ENCODE measurements around the gene C2orf69. TPM values are rescaled to one million over a fixed set of nuclear protein-coding genes. Genes with fewer than 3 reads are reported as not detected.

C2orf69 gene
- total RNA-seq, 1 experiment from 2014 or later: 21.6 TPM

DNA sequence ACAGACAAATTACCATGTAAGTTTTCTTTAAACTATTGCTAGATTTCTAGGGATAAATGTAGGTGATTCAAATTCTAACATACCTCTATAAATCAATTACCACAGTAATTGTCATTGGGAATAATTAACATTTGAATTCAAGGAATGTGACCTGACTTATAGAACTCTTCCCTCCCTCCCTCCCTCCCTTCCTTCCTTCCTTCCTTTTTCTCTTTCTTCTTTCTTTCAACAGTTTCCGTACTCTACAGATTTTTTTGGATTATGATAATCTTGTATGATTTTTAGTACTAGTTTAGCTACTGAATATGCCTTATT is 41.9 kb upstream of the C2orf69 start:
- Histone ChIP-seq H3K9me3 (ENCODE audit: control insufficient read depth in 1 of 2, insufficient read depth in 1 of 2, low read depth in 1 of 2, low read length in 2 of 2) (0 out of 4 replicates have a peak, but pooled peaks cover 2 to 6% of the 10 kb centered on the region in 2 experiments), H3K9me2 (ENCODE audit: insufficient read depth) (no peaks in the 10 kb centered on the region), H3K4me1 (ENCODE audit: control insufficient read depth in 1 of 2, insufficient read depth in 2 of 2, low read length in 2 of 2) (no peaks in the 10 kb centered on the region), H3K9ac (ENCODE audit: low read length) (no peak overlapping the region), H3K27ac (ENCODE audit: low read depth, low read length) (no peak overlapping the region), H4K20me1 (ENCODE audit: insufficient read depth) (no peaks in the 10 kb centered on the region), H3K4me3 (replicated peaks in 1 of 2; ENCODE audit: low read depth in 1 of 2, low read length in 2 of 2) (no peak overlapping the region), H3K27me3 (ENCODE audit: insufficient read depth, low read length) (no peaks in the 10 kb centered on the region), H3K79me2 (ENCODE audit: insufficient read depth, low read length) (no peaks in the 10 kb centered on the region), H3K4me2 (ENCODE audit: low read length) (no peak overlapping the region), H2AFZ (ENCODE audit: low read depth, low read length, poor library complexity, severe bottlenecking) (no peak overlapping the region), H3K36me3 (ENCODE audit: control insufficient read depth in 1 of 2, insufficient read depth in 2 of 2, low read length in 2 of 2) (no peaks in the 10 kb centered on the region)
- ChIA-PET POLR2A (no interaction called here), CTCF (interaction anchor here (1.3 kb wide), 1 partner anchor 8 kb away, joined by 5 read pairs; no protein-coding TSS in a partner anchor), RAD21 (ENCODE audit: low non-redundant PET in 1 of 2, low total read pairs in 2 of 2, uncharacterized antibody in 2 of 2, unreplicated experiment in 2 of 2) (no interaction called here)
- DNase-seq (ENCODE audit: low read depth, low spot score): no peak
- no peak for TF ChIP-seq CEBPB (IDR thresholded peaks at IDR 0.05; ENCODE audit: low read depth)
- TF ChIP-seq EZH2 (IDR thresholded peaks at IDR 0.05): no peak
- no peak for TF ChIP-seq JUND (IDR thresholded peaks at IDR 0.05)
- TF ChIP-seq, protein P1, sequence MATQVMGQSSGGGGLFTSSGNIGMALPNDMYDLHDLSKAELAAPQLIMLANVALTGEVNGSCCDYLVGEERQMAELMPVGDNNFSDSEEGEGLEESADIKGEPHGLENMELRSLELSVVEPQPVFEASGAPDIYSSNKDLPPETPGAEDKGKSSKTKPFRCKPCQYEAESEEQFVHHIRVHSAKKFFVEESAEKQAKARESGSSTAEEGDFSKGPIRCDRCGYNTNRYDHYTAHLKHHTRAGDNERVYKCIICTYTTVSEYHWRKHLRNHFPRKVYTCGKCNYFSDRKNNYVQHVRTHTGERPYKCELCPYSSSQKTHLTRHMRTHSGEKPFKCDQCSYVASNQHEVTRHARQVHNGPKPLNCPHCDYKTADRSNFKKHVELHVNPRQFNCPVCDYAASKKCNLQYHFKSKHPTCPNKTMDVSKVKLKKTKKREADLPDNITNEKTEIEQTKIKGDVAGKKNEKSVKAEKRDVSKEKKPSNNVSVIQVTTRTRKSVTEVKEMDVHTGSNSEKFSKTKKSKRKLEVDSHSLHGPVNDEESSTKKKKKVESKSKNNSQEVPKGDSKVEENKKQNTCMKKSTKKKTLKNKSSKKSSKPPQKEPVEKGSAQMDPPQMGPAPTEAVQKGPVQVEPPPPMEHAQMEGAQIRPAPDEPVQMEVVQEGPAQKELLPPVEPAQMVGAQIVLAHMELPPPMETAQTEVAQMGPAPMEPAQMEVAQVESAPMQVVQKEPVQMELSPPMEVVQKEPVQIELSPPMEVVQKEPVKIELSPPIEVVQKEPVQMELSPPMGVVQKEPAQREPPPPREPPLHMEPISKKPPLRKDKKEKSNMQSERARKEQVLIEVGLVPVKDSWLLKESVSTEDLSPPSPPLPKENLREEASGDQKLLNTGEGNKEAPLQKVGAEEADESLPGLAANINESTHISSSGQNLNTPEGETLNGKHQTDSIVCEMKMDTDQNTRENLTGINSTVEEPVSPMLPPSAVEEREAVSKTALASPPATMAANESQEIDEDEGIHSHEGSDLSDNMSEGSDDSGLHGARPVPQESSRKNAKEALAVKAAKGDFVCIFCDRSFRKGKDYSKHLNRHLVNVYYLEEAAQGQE (IDR thresholded peaks at IDR 0.05; ENCODE audit: low read depth): no peak
- no peak for TF ChIP-seq SIN3A (IDR thresholded peaks at IDR 0.05; ENCODE audit: low read depth)
- TF ChIP-seq ELF1 (IDR thresholded peaks at IDR 0.05; ENCODE audit: borderline replicate concordance, low read depth): no peak
- TF ChIP-seq EZH2phosphoT487 (IDR thresholded peaks at IDR 0.05; ENCODE audit: borderline replicate concordance): no peak
- no peak for TF ChIP-seq ZNF274 (IDR thresholded peaks at IDR 0.05; ENCODE audit: low read depth, low read length)
- TF ChIP-seq, protein P2, sequence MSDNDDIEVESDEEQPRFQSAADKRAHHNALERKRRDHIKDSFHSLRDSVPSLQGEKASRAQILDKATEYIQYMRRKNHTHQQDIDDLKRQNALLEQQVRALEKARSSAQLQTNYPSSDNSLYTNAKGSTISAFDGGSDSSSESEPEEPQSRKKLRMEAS (IDR thresholded peaks at IDR 0.05): no peak
- no peak for TF ChIP-seq YY1 (IDR thresholded peaks at IDR 0.05; ENCODE audit: extremely low read depth, insufficient replicate concordance, low read depth, low read length)
- TF ChIP-seq SRF (IDR thresholded peaks at IDR 0.05; ENCODE audit: low read depth): no peak
- no peak for TF ChIP-seq RAD21 (IDR thresholded peaks at IDR 0.05; ENCODE audit: low read depth)
- TF ChIP-seq POLR2A (IDR thresholded peaks at IDR 0.05; ENCODE audit: borderline replicate concordance, extremely low read depth, insufficient read depth, insufficient read length): no peak
- TF ChIP-seq EGR1 (IDR thresholded peaks at IDR 0.05; ENCODE audit: low read depth): no peak
- no peak for TF ChIP-seq ZFX (IDR thresholded peaks at IDR 0.05)
- intact Hi-C loops (cut with micrococcal nuclease): loop anchor here (10.0 kb wide), 1 partner anchor 1554 kb away; no protein-coding TSS in a partner anchor
- no TSS peak for BruUV-seq (replicated peaks)
- no peak for ATAC-seq

Data from HCT116 (cell line).